Omental fat pad (tissue), 4 donors: ENCODE measurements around the gene ANGPTL4. TPM values are rescaled to one million over a fixed set of nuclear protein-coding genes. Genes with fewer than 3 reads are reported as not detected.

Experiments used
- ATAC-seq: fragments of 150-250 bp; one replicate; pipeline ENCODE4 v1.9.1; 2016; ENCODE audit warnings: mild to moderate bottlenecking, moderate library complexity; ENCODE audit not compliant: low FRiP score
- DNase-seq: peaks from one replicate; pipeline ENCODE4 v3.0.0-alpha.2; 2019; ENCODE audit warnings: low spot score
- total RNA-seq, 4 donors: library from RNA; depleted of rRNA; stranded (reverse); fragments of >200 nt; gene quantifications; one replicate each; pipeline ENCODE4 v1.1.0, GENCODE V29; 2016
- TF ChIP-seq, protein P1 (sequence below), 3 donors: fragments of 450-650 bp; IDR thresholded peaks; one replicate each; pipeline ENCODE4 v1.5.1; 2016 to 2017; ENCODE audit warnings: antibody characterized with exemption in 3 of 3, mild to moderate bottlenecking in 3 of 3, moderate library complexity in 2 of 3

The ANGPTL4 gene
- total RNA-seq, 4 donors from 2014 or later: 62.6 to 405 (median 250) TPM

DNA sequence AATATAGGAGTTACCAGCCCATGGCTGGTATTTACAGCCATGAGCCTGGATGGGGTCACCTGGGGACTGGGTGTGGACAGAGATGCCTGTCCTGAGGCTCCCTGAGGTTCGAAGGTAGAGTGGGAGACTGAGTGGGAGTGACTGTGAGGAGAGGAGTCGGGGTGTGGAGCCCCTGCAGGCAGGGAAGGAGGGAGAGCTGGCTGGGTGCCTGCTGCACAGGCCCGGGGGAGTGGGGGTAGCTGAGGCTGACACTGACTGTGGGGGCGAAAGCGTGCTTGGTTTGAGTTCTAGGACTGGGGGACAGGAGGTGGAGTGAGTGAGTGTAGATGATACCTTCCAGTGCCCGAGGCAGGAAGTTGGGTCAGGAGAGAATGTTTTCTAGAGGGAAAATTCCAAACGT, 33.3 kb downstream of the ANGPTL4 start:
- ATAC-seq (peak; percentile 42), DNase-seq (no peak)
- TF ChIP-seq, protein P1, sequence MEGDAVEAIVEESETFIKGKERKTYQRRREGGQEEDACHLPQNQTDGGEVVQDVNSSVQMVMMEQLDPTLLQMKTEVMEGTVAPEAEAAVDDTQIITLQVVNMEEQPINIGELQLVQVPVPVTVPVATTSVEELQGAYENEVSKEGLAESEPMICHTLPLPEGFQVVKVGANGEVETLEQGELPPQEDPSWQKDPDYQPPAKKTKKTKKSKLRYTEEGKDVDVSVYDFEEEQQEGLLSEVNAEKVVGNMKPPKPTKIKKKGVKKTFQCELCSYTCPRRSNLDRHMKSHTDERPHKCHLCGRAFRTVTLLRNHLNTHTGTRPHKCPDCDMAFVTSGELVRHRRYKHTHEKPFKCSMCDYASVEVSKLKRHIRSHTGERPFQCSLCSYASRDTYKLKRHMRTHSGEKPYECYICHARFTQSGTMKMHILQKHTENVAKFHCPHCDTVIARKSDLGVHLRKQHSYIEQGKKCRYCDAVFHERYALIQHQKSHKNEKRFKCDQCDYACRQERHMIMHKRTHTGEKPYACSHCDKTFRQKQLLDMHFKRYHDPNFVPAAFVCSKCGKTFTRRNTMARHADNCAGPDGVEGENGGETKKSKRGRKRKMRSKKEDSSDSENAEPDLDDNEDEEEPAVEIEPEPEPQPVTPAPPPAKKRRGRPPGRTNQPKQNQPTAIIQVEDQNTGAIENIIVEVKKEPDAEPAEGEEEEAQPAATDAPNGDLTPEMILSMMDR (IDR thresholded peaks at IDR 0.05): no peak

DNA sequence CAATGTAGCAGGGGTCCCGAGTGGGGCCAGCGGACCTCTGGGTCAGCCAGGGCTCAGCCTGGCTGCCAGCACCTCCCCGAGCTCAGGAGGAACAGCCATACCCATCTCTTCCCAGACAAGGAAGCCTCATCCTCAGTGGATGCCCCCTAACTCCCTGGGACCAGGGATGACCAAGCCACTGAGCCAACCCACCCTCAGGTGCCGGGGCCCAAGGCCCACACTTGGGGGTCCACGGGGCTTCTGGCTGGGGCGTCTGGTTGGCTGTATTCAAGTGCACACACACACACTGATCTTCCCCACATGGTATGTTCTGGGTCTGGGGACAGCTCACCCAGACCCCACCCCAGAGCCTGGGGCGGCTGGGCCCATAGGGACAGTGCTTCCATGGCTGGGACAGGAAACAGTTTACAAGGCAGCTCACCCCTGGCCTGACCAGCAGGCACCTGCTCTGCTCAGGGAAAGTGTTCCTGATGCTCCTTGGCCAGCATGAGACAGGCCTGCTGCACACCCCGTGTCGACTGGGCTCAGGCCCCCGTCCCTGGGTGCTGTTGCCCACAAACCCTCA, 33.9 kb downstream of the ANGPTL4 start:
- DNase-seq: no peak
- ATAC-seq: peak; percentile 5
- TF ChIP-seq, protein P1 (IDR thresholded peaks at IDR 0.05): no peak

DNA sequence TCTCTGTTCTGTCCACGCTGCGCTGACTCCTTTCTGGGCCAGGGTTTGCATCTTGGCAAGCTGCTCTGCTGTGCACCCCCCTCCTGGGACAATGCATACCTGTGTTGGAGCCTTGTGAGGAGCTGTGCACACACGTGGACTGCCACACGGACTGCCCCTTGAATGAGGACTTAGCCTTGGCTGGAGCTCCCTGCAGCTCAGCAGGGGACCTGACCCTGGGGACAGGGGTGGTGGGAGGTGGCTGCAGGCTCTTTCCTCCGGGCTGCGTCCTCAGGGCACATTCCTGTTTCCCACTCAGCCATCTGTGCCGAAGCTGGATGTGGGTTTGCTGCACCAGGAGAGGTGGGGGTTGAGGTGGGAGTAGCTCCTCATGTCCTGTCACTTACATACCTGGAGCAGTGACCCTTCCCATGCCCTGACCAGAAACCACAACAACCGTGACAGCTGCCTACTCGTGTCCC, 34.4 kb downstream of the ANGPTL4 start:
- ATAC-seq (no peak), DNase-seq (no peak)
- TF ChIP-seq, protein P1 (IDR thresholded peaks at IDR 0.05): no peak

DNA sequence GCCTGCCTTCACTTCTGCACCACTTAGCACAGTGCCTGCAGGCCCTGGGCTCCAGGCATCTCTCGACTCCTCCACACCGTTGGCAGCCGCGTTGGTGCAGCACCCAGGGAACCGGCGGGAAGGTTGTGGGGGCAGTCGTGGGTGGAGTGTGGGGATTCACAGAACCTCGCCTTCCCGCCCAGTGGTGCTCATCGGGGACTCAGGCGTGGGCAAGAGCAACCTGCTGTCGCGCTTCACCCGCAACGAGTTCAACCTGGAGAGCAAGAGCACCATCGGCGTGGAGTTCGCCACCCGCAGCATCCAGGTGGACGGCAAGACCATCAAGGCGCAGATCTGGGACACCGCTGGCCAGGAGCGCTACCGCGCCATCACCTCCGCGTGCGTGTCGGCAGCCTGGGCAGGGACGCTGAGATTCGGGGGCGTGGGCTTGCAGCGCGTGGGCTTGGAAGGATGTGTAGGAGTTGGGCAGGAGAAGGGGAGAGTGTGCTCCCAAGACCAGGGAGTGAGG, 35.8 kb downstream of the ANGPTL4 start:
- no peak for ATAC-seq
- no peak for DNase-seq
- TF ChIP-seq, protein P1 (IDR thresholded peaks at IDR 0.05): no peak

DNA sequence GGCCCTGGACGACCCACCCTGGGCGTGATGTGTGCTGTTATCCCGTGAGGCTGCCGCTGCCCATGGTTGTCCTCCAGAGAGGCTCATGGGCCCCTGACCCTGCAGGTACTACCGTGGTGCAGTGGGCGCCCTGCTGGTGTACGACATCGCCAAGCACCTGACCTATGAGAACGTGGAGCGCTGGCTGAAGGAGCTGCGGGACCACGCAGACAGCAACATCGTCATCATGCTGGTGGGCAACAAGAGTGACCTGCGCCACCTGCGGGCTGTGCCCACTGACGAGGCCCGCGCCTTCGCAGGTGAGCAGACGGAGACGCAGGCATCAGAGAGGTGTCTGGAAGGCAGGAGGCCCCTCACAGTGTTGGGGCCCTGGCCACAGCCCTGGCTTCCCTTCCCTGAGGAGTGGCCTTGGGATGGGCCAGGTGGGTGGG, 38.0 kb downstream of the ANGPTL4 start:
- DNase-seq (no peak), ATAC-seq (no peak)
- TF ChIP-seq, protein P1 (IDR thresholded peaks at IDR 0.05): no peak

DNA sequence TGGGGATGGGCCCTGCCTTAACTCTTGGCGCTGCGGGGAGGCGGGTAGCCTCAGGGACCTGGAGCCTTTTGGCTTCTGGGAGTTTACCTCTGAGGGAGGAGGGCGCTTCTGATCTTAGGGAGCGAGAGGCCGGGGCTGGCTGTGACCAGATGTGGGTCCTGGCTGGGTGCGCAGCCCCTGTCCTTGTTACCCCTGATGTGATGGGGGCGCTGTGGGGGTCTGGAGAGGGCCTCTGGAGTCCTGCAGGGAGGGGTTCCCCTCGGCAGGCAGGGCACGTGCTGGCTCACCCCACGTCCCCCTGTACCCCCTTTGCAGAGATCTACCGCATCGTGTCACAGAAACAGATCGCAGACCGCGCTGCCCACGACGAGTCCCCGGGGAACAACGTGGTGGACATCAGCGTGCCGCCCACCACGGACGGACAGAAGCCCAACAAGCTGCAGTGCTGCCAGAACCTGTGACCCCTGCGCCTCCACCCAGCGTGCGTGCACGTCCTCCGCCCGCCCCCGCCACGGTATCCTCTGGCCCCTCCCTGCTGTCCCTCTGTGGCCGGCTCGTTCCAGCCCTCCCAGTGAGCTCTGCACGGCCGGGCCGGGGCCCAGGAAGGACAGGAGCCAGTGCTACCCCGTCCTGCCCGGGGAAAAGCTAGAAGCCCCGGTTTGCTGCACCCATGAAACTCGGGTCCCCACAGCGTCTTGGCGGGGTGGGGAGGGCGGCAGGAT, 39.3 kb downstream of the ANGPTL4 start:
- ATAC-seq: no peak
- TF ChIP-seq, protein P1 (IDR thresholded peaks at IDR 0.05): no peak
- DNase-seq: no peak

DNA sequence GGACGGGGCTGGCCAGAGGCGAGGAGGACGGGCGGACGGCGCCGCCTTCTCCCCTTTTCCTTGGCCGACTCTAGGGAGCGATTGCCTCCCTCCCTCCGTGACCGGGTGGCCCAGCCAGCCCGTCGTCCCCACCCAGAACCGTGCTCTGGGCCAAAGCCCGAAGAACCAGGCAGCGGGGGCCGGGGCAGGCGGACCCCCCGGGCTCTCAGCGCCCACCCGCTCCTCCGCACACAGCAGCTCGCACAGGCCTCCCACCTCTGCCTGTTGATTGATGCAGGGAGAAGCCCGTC, 39.8 kb downstream of the ANGPTL4 start:
- TF ChIP-seq, protein P1 (IDR thresholded peaks at IDR 0.05): no peak
- DNase-seq (no peak), ATAC-seq (no peak)
